Suprapubic skin (tissue), 4 donors: ENCODE results near the gene SEC14L2. TPM values are rescaled to one million over a fixed set of nuclear protein-coding genes. Genes with fewer than 3 reads are reported as not detected.

Experiments used
- DNase-seq, 2 donors: peaks; one replicate each; pipeline ENCODE4 v3.0.0-alpha.2; 2019; ENCODE audit warnings: low spot score in 2 of 2
- H3K27ac ChIP-seq: fragments of 200-600 bp; sonication (generic); one replicate; pipeline ENCODE4 v1.5.1; 2019
- H3K27me3 ChIP-seq: fragments of 200-600 bp; sonication (generic); one replicate; pipeline ENCODE4 v1.5.1; 2019
- H3K36me3 ChIP-seq: fragments of 200-600 bp; sonication (generic); one replicate; pipeline ENCODE4 v1.5.1; 2019
- H3K4me1 ChIP-seq: fragments of 200-600 bp; sonication (generic); one replicate; pipeline ENCODE4 v1.5.1; 2019
- H3K4me3 ChIP-seq: fragments of 200-600 bp; sonication (generic); one replicate; pipeline ENCODE4 v1.5.1; 2019; ENCODE audit warnings: mild to moderate bottlenecking
- H3K9me3 ChIP-seq: fragments of 200-600 bp; sonication (generic); one replicate; pipeline ENCODE4 v1.5.1; 2019
- EP300 ChIP-seq: sonication (generic); formaldehyde crosslinking; IDR thresholded peaks from one replicate; pipeline ENCODE4 v1.6.1; 2017; ENCODE audit warnings: antibody characterized with exemption
- POLR2A ChIP-seq, 2 donors: fragments of 450-650 bp; IDR thresholded peaks; one replicate each; pipeline ENCODE4 v1.6.1; 2017; ENCODE audit warnings: antibody characterized with exemption in 2 of 2, mild to moderate bottlenecking in 2 of 2, moderate library complexity in 2 of 2
- POLR2AphosphoS5 ChIP-seq, 3 donors: sonication (generic); formaldehyde crosslinking; IDR thresholded peaks; one replicate each; pipeline ENCODE4 v1.6.1; 2017; ENCODE audit warnings: antibody characterized with exemption in 3 of 3
- WGBS: methylation state at CpG from one replicate; pipeline ENCODE4 v1.1.5; 2018; 5-methylcytosine and 5-hydroxymethylcytosine counted together
- total RNA-seq, 4 donors: library from RNA; depleted of rRNA; stranded (reverse); fragments of >200 nt; gene quantifications; one replicate each; pipeline ENCODE4 v1.1.0, GENCODE V29; 2016
- TF ChIP-seq, protein P1 (sequence below), 2 donors: fragments of 200-600 bp in 1 of 2; fragments of 450-650 bp in 1 of 2; sonication (generic) in 1 of 2; IDR thresholded peaks; one replicate each; pipeline ENCODE4 v1.5.1; 2016 to 2019; ENCODE audit warnings: antibody characterized with exemption in 2 of 2, mild to moderate bottlenecking in 1 of 2, moderate library complexity in 1 of 2

The SEC14L2 gene
- total RNA-seq, 4 donors from 2014 or later, result 8.9 to 19.9 (median 13.5) TPM

DNA sequence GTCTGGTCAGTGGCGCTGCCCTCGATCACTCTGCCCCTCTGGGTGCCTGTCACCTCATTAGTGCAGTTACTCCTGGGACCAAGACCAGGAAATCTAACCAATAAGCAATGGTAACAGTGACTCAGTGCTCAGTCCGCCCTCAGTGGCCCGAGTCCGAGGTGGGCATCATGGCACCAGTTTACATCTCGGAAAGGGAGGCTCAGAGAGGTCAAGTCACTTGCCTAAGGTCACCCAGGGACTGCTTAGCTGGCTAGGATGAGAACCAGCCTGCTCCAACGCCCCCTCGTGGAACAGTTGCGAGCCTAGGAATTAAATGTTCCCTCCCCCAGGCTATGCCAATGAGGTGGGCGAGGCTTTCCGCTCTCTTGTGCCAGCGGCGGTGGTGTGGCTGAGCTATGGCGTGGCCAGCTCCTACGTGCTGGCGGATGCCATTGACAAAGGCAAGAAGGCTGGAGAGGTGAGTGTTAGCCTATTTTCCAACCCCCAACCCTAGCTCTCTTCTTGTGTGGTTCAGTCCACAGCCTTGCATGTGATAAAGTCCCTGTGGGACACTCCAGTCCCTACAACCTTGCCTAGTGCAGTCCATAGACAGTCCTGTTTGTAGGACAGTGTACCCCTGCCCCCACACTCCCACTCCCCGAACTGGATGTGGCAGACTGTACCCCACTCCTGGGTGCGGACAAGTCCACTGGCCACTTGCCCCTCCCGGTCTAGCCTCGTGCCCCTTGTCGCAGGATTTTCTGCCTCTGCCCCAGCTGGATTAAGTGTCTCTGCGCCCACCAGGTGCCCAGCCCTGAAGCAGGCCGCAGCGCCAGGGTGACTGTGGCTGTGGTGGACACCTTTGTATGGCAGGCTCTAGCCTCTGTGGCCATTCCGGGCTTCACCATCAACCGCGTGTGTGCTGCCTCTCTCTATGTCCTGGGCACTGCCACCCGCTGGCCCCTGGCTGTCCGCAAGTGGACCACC, 29.9 kb downstream of the SEC14L2 start:
- DNase-seq, result peak; percentile 91 to 93
- no peaks in the 10 kb centered on the region for H3K36me3 ChIP-seq
- H3K4me1 ChIP-seq, result peaks cover 48% of the 10 kb centered on the region
- H3K27me3 ChIP-seq, result no peaks in the 10 kb centered on the region
- peak overlapping the region; percentile 60 for H3K4me3 ChIP-seq
- WGBS, result 46% methylated on average over 26 of the region's 29 CpGs
- H3K9me3 ChIP-seq, result no peaks in the 10 kb centered on the region
- peak overlapping the region; percentile 47 for H3K27ac ChIP-seq
- TF ChIP-seq, protein P1, sequence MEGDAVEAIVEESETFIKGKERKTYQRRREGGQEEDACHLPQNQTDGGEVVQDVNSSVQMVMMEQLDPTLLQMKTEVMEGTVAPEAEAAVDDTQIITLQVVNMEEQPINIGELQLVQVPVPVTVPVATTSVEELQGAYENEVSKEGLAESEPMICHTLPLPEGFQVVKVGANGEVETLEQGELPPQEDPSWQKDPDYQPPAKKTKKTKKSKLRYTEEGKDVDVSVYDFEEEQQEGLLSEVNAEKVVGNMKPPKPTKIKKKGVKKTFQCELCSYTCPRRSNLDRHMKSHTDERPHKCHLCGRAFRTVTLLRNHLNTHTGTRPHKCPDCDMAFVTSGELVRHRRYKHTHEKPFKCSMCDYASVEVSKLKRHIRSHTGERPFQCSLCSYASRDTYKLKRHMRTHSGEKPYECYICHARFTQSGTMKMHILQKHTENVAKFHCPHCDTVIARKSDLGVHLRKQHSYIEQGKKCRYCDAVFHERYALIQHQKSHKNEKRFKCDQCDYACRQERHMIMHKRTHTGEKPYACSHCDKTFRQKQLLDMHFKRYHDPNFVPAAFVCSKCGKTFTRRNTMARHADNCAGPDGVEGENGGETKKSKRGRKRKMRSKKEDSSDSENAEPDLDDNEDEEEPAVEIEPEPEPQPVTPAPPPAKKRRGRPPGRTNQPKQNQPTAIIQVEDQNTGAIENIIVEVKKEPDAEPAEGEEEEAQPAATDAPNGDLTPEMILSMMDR (IDR thresholded peaks at IDR 0.05), result peak; percentile 31 to 69
- peak in 2 of 3 donors; percentile 11 to 16 for TF ChIP-seq POLR2AphosphoS5 (IDR thresholded peaks at IDR 0.05)
- TF ChIP-seq POLR2A (IDR thresholded peaks at IDR 0.05), result no peak

DNA sequence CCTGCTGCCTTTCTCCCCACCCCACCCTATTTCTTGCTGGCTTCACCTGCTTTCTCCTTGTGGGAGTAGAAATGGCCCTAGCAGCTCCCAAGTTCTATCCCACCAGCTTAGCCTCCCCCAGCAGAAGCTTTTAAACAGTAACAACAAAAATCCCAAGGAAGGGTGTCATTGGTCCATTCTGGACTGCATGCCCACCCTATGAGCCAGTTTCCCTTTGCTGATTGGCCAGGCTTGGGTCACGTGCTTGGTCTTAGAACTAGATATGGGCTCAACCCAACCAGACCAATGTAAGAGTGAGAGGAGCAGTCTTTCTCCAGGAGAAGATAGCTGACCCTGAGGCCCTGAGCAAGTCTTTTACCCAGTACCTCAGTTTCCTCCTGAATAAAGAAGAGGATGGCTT, 31.1 kb downstream of the SEC14L2 start:
- Histone ChIP-seq H3K9me3 (no peaks in the 10 kb centered on the region), H3K36me3 (no peaks in the 10 kb centered on the region), H3K4me3 (no peak overlapping the region), H3K27me3 (no peaks in the 10 kb centered on the region), H3K4me1 (peaks cover 36% of the 10 kb centered on the region), H3K27ac (no peak overlapping the region)
- WGBS, result 63% methylated on average over 1 of the region's 1 CpG
- DNase-seq, result no peak
- TF ChIP-seq POLR2AphosphoS5 (IDR thresholded peaks at IDR 0.05) (no peak), EP300 (no peak), POLR2A (IDR thresholded peaks at IDR 0.05) (no peak)
- TF ChIP-seq, protein P1 (IDR thresholded peaks at IDR 0.05), result no peak

DNA sequence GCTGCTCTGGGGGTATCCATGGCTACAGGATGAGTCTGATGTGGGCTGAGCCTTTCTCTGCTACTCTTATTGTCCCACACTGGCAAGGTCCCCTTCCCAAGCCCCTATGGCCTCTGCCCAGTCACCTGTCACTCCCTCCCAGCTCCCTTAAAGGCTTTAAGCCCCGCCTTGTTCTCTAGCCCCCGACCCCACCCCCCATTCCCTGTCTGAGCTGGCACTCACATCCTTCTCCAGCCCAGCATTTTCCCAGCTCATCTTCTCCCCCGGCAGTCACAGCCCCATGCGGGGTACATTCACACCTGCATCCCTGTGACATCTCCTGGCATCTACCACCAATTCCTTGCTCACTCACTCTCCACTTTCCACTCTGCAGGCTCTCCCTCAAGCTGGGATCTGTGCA, 33.1 kb downstream of the SEC14L2 start:
- Histone ChIP-seq H3K4me3 (no peak overlapping the region), H3K4me1 (peaks cover 20% of the 10 kb centered on the region), H3K27ac (no peak overlapping the region), H3K27me3 (no peaks in the 10 kb centered on the region), H3K9me3 (no peaks in the 10 kb centered on the region), H3K36me3 (no peaks in the 10 kb centered on the region)
- no peak for DNase-seq
- 60% methylated on average over 4 of the region's 4 CpGs for WGBS
- TF ChIP-seq POLR2AphosphoS5 (IDR thresholded peaks at IDR 0.05), result no peak

DNA sequence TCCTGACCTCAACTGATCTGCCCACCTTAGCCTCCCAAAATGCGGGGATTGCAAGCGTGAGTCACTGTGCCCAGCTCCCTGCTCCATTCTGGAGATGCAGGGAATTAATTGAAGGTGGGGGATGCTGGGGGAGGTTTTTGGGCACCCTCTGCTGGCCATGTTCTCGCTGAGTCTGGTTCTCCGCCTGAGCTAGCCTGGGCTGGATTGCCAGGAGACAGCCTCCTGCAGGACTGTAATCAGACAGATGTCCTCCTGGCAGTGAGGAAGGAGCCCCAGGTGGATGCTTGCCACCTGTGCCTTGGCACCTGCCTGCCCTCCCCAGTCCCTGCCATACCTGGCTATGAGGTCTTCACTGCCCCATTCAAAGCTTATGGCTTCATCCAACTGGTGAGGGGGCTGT, 34.1 kb downstream of the SEC14L2 start:
- Histone ChIP-seq H3K4me3 (no peak overlapping the region), H3K9me3 (no peaks in the 10 kb centered on the region), H3K27me3 (no peaks in the 10 kb centered on the region), H3K27ac (no peak overlapping the region), H3K4me1 (peaks cover 11% of the 10 kb centered on the region), H3K36me3 (no peaks in the 10 kb centered on the region)
- TF ChIP-seq POLR2A (IDR thresholded peaks at IDR 0.05) (no peak), EP300 (no peak), POLR2AphosphoS5 (IDR thresholded peaks at IDR 0.05) (no peak)
- TF ChIP-seq, protein P1 (IDR thresholded peaks at IDR 0.05), result no peak
- DNase-seq, result no peak
- 88% methylated on average over 4 of the region's 4 CpGs for WGBS

DNA sequence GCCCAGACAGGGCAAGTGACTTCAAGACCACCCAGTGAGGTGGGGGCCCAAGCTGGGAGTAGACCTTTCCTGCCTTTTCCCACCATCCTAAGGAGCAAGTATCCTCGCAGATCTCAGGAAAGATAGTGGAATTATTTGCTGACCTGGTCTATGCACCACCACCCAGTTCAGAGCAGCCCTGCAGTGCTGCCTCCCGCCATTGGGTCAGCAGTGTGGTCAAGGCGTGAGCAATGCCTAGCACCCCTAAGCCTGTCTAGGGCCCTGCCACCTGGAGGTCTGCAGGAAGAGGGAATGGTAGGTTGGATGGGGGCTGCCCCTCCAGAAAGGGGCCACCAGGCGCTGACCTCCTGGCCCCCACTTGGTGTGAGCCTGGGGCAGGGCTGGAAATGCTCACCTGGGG, 35.3 kb downstream of the SEC14L2 start:
- Histone ChIP-seq H3K9me3 (no peaks in the 10 kb centered on the region), H3K27ac (no peak overlapping the region), H3K4me1 (peaks cover 4% of the 10 kb centered on the region), H3K36me3 (no peaks in the 10 kb centered on the region), H3K4me3 (no peak overlapping the region), H3K27me3 (no peaks in the 10 kb centered on the region)
- no peak for DNase-seq
- WGBS, result 90% methylated on average over 4 of the region's 4 CpGs
- TF ChIP-seq POLR2A (IDR thresholded peaks at IDR 0.05) (no peak), EP300 (no peak), POLR2AphosphoS5 (IDR thresholded peaks at IDR 0.05) (no peak)
- TF ChIP-seq, protein P1 (IDR thresholded peaks at IDR 0.05), result no peak
